Prostate gland (tissue), 2 donors: ENCODE data around the gene BRD1. TPM values are rescaled to one million over a fixed set of nuclear protein-coding genes. Genes with fewer than 3 reads are reported as not detected.

Source experiments
- DNase-seq: peaks from one replicate; pipeline ENCODE4 v3.0.0-alpha.2; 2019; ENCODE audit warnings: low spot score
- H3K27ac ChIP-seq, 2 donors: fragments of 200-600 bp; sonication (generic); 2 replicates each; pipeline ENCODE4 v1.5.1; 2017 to 2019
- H3K27me3 ChIP-seq: fragments of 200-600 bp; sonication (generic); replicated peaks from 2 replicates; pipeline ENCODE4 v1.5.1; 2019; ENCODE audit not compliant: insufficient read depth
- H3K36me3 ChIP-seq, 2 donors: fragments of 200-600 bp; sonication (generic); 1 replicate in 1 of 2; 2 replicates in 1 of 2; pipeline versions ENCODE4 v1.5.1 to v1.8.1; 2017 to 2019
- H3K4me1 ChIP-seq: fragments of 200-600 bp; sonication (generic); replicated peaks from 2 replicates; pipeline ENCODE4 v1.5.1; 2019
- H3K4me3 ChIP-seq, 2 donors: fragments of 200-600 bp; sonication (generic); 2 replicates each; pipeline ENCODE4 v1.5.1; 2017 to 2019
- H3K9me3 ChIP-seq: fragments of 200-600 bp; sonication (generic); 2 replicates; pipeline ENCODE4 v1.5.1; 2017
- POLR2A ChIP-seq: fragments of 450-650 bp; IDR thresholded peaks from one replicate; pipeline ENCODE4 v1.6.1; 2016; ENCODE audit warnings: antibody characterized with exemption, mild to moderate bottlenecking
- POLR2AphosphoS5 ChIP-seq: sonication (generic); formaldehyde crosslinking; IDR thresholded peaks from one replicate; pipeline ENCODE4 v1.6.1; 2017; ENCODE audit warnings: antibody characterized with exemption
- WGBS: methylation state at CpG from one replicate; pipeline ENCODE4 v1.1.5; 2018; 5-methylcytosine and 5-hydroxymethylcytosine counted together
- intact Hi-C: fragments of 100-400 bp; cut with DNase I; formaldehyde crosslinking; loops from one replicate; pipeline ENCODE4 v1.14.2; 2022
- total RNA-seq, 2 donors: library from RNA; depleted of rRNA; stranded (reverse); fragments of >200 nt; gene quantifications; one replicate each; pipeline ENCODE4 v1.1.0, GENCODE V29; 2016
- TF ChIP-seq, protein P1 (sequence below), 4 experiments: fragments of 200-600 bp in 2 of 4; fragments of 450-650 bp in 2 of 4; sonication (generic) in 2 of 4; IDR thresholded peaks; 1 replicate in 3 of 4; 2 replicates in 1 of 4; pipeline ENCODE4 v1.5.1; 2016 to 2019; ENCODE audit warnings: antibody characterized with exemption in 4 of 4, mild to moderate bottlenecking in 2 of 4, moderate library complexity in 2 of 4

BRD1 gene
- total RNA-seq, 2 donors from 2014 or later: 40.3 to 74.2 TPM

DNA sequence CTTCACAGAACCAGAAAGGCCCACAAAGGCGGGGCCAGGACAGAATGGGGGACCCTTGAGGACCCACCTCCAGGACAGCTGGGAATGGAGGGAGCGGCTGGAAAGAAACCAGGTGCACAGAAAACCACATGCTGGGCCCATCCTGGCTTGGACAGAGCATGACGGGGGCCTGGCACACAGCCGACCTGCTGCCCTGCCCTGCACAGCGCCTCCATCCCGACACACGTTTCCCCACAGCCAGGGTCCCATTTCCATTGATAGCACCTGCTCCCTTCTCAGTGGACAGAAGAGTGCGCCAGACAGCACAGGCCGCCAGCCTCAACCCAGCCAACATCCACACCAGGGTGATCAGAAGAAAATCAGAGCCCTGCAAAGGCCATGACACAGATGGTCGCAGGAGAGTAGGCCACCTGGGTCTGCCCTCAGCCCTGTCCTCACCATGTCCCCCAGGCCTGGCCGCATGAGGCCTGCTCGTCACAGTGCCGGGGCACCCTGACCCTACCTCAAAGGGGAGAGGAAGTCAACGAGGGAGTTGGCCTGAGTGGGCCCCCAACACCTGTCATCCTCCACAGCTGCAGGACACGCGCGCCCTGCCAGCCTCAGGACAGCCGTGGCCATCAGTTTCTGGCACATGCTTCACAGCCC is 28.1 kb downstream of the BRD1 start:
- intact Hi-C loops: no loop called here
- no peaks in the 10 kb centered on the region for H3K27me3 ChIP-seq
- no peak overlapping the region for H3K27ac ChIP-seq
- peaks cover 7 to 32% of the 10 kb centered on the region in 2 donors for H3K36me3 ChIP-seq
- WGBS: 90% methylated on average over 18 of the region's 18 CpGs
- H3K4me3 ChIP-seq: no peak overlapping the region
- no peaks in the 10 kb centered on the region for H3K4me1 ChIP-seq
- no peak for DNase-seq
- TF ChIP-seq, protein P1, sequence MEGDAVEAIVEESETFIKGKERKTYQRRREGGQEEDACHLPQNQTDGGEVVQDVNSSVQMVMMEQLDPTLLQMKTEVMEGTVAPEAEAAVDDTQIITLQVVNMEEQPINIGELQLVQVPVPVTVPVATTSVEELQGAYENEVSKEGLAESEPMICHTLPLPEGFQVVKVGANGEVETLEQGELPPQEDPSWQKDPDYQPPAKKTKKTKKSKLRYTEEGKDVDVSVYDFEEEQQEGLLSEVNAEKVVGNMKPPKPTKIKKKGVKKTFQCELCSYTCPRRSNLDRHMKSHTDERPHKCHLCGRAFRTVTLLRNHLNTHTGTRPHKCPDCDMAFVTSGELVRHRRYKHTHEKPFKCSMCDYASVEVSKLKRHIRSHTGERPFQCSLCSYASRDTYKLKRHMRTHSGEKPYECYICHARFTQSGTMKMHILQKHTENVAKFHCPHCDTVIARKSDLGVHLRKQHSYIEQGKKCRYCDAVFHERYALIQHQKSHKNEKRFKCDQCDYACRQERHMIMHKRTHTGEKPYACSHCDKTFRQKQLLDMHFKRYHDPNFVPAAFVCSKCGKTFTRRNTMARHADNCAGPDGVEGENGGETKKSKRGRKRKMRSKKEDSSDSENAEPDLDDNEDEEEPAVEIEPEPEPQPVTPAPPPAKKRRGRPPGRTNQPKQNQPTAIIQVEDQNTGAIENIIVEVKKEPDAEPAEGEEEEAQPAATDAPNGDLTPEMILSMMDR (IDR thresholded peaks at IDR 0.05): no peak
- TF ChIP-seq POLR2A: no peak
- no peak for TF ChIP-seq POLR2AphosphoS5
- H3K9me3 ChIP-seq: no peaks in the 10 kb centered on the region

GRCh38 chr22:49798486-49799151 is 29.1 kb downstream of the BRD1 start:
- intact Hi-C loops: no loop called here
- Histone ChIP-seq H3K4me1 (peaks cover 6% of the 10 kb centered on the region), H3K4me3 (no peak overlapping the region), H3K27me3 (no peaks in the 10 kb centered on the region), H3K27ac (no peak overlapping the region), H3K36me3 (peaks cover 9 to 36% of the 10 kb centered on the region in 2 donors), H3K9me3 (no peaks in the 10 kb centered on the region)
- TF ChIP-seq, protein P1 (IDR thresholded peaks at IDR 0.05): no peak
- TF ChIP-seq POLR2AphosphoS5: no peak
- TF ChIP-seq POLR2A: no peak
- no peak for DNase-seq
- WGBS: 92% methylated on average over 32 of the region's 37 CpGs

- H3K27me3 ChIP-seq: no peaks in the 10 kb centered on the region
- no peak overlapping the region for H3K4me3 ChIP-seq
- no peak overlapping the region for H3K27ac ChIP-seq
- DNase-seq: no peak
- TF ChIP-seq, protein P1 (IDR thresholded peaks at IDR 0.05): no peak
- TF ChIP-seq POLR2AphosphoS5: no peak
- TF ChIP-seq POLR2A: no peak
- no peaks in the 10 kb centered on the region for H3K9me3 ChIP-seq
- intact Hi-C loops: no loop called here
- peaks cover 9 to 36% of the 10 kb centered on the region in 2 donors for H3K36me3 ChIP-seq
- peaks cover 6% of the 10 kb centered on the region for H3K4me1 ChIP-seq
- 88% methylated on average over 22 of the region's 22 CpGs for WGBS
These were observed 30.0 kb downstream of the BRD1 start for GRCh38 chr22:49797706-49798105.

DNA sequence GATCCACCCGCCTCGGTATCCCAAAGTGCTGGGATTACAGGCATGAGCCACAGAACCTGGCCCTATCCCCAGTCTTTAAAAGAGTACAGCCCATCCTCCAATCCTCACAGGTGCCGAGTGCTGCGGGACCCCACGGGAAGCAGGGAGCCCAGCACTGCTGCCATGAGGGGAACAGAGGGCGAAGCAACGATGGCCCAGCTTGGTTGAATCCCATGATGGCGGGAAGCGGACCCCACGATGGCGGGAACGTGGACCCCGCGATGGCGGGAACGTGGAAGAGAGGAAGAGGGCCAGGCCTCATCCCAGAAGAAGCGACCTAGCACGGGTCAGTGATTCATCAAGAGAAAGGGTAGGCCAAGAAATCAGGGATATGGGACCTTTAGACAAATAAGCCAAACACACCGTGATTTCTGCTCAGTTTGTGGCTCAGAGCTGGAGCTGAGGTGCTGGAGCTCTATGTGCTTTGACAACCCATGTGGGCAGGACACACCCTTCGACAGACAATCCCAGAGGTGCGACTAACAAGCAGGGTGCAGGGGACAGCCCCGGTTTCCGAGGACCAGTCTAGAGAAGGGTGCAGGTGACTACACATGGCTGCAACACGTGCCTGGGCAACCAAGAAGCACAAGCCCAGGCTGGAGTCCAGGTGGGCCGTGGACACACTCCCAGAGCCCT is 30.9 kb downstream of the BRD1 start:
- H3K4me3 ChIP-seq: no peak overlapping the region
- TF ChIP-seq, protein P1 (IDR thresholded peaks at IDR 0.05): no peak
- TF ChIP-seq POLR2A (no peak), POLR2AphosphoS5 (no peak)
- no peaks in the 10 kb centered on the region for H3K9me3 ChIP-seq
- no peaks in the 10 kb centered on the region for H3K27me3 ChIP-seq
- WGBS: 97% methylated on average over 25 of the region's 25 CpGs
- H3K36me3 ChIP-seq: peaks cover 9 to 43% of the 10 kb centered on the region in 2 donors
- H3K4me1 ChIP-seq: peaks cover 6% of the 10 kb centered on the region
- no peak overlapping the region for H3K27ac ChIP-seq
- intact Hi-C loops: no loop called here
- no peak for DNase-seq
